HepG2 (cell line): ENCODE data around the gene TXNRD3.

ENCODE experiments used
- CTCF ChIP-seq: sonication (generic); formaldehyde crosslinking; IDR thresholded peaks from 2 replicates; pipeline ENCODE4 v1.5.0; 2020; ENCODE audit warnings: mild to moderate bottlenecking, missing genetic modification reagents, moderate library complexity
- DR1 ChIP-seq: sonication (generic); formaldehyde crosslinking; IDR thresholded peaks from 2 replicates; pipeline ENCODE4 v1.8.0; 2021; ENCODE audit warnings: mild to moderate bottlenecking, missing genetic modification reagents, inconsistent platforms
- EZH2 ChIP-seq: conservative IDR thresholded peaks from 2 replicates; pipeline ENCODE4 v1.6.1; 2012; ENCODE audit warnings: mild to moderate bottlenecking, low read depth, low read length, moderate library complexity
- FOSL2 ChIP-seq: sonication (generic); formaldehyde crosslinking; IDR thresholded peaks from 2 replicates; pipeline ENCODE4 v1.4.0; 2020; ENCODE audit warnings: missing genetic modification reagents
- KLF13 ChIP-seq: sonication (generic); formaldehyde crosslinking; IDR thresholded peaks from 2 replicates; pipeline ENCODE4 v1.4.0; 2020; ENCODE audit warnings: mild to moderate bottlenecking, missing genetic modification reagents
- MYC ChIP-seq: sonication (generic); formaldehyde crosslinking; IDR thresholded peaks from 2 replicates; pipeline ENCODE4 v1.9.0; 2021; ENCODE audit warnings: missing genetic modification reagents, borderline replicate concordance
- NR0B2 ChIP-seq: sonication (generic); formaldehyde crosslinking; IDR thresholded peaks from 2 replicates; pipeline ENCODE4 v1.4.0; 2020; ENCODE audit warnings: mild to moderate bottlenecking, missing genetic modification reagents
- POLR2A ChIP-seq, 2 experiments: IDR thresholded peaks; 2 replicates each; pipeline ENCODE4 v1.6.1; 2011; ENCODE audit warnings: low read depth in 2 of 2, low read length in 2 of 2, mild to moderate bottlenecking in 1 of 2, moderate library complexity in 1 of 2; ENCODE audit not compliant: insufficient read depth in 1 of 2
- RELA ChIP-seq: sonication (generic); formaldehyde crosslinking; IDR thresholded peaks from 2 replicates; pipeline ENCODE4 v1.4.0; 2020; ENCODE audit warnings: missing genetic modification reagents
- SIN3A ChIP-seq: IDR thresholded peaks from 2 replicates; pipeline ENCODE4 v1.6.1; 2011; ENCODE audit warnings: low read depth, mild to moderate bottlenecking, control low read depth, low read length, borderline replicate concordance
- SKI ChIP-seq: fragments of 450-650 bp; IDR thresholded peaks from one replicate; pipeline ENCODE4 v1.6.1; 2018; ENCODE audit warnings: mild to moderate bottlenecking; ENCODE audit not compliant: partially characterized antibody
- TRIM22 ChIP-seq: fragments of 450-650 bp; IDR thresholded peaks from 2 replicates; pipeline ENCODE4 v1.6.1; 2017
- ZNF224 ChIP-seq: sonication (generic); formaldehyde crosslinking; IDR thresholded peaks from 2 replicates; pipeline ENCODE4 v1.5.0; 2020; ENCODE audit warnings: mild to moderate bottlenecking, missing genetic modification reagents
- ZNF713 ChIP-seq: sonication (generic); formaldehyde crosslinking; IDR thresholded peaks from 2 replicates; pipeline ENCODE4 v1.4.0; 2020; ENCODE audit warnings: mild to moderate bottlenecking, missing genetic modification reagents

GRCh38 chr3:126646674-126647073, 8.2 kb downstream of the TXNRD3 start:
- TF ChIP-seq ZNF713 (CRISPR knock-in tag), result no peak
- no peak for TF ChIP-seq RELA
- no peak for TF ChIP-seq KLF13
- TF ChIP-seq DR1 (CRISPR knock-in tag), result no peak
- TF ChIP-seq NR0B2, result no peak
- TF ChIP-seq POLR2A (IDR thresholded peaks at IDR 0.05; ENCODE audit: insufficient read depth in 1 of 2, low read depth in 2 of 2, low read length in 2 of 2), result no peak
- no peak for TF ChIP-seq FOSL2 (CRISPR knock-in tag)
- no peak for TF ChIP-seq SKI
- no peak for TF ChIP-seq CTCF (CRISPR knock-in tag)
- TF ChIP-seq ZNF224 (CRISPR knock-in tag), result no peak
- TF ChIP-seq TRIM22, result no peak
- TF ChIP-seq EZH2, result no peak
- no peak for TF ChIP-seq SIN3A
- no peak for TF ChIP-seq MYC (CRISPR knock-in tag)
